Nephron (organoid): Measurements from ENCODE around the gene ADO.

Source experiments
- H3K27ac Mint-ChIP-seq, 3 experiments: 2 replicates each; pipeline ENCODE4 v1.8.0; 2020; ENCODE audit warnings: mixed read lengths in 3 of 3, mild to moderate bottlenecking in 2 of 3, moderate library complexity in 1 of 3
- H3K27me3 Mint-ChIP-seq: 2 replicates; pipeline ENCODE4 v1.8.0; 2021; ENCODE audit warnings: low read depth, mild to moderate bottlenecking, moderate library complexity, mixed read lengths
- H3K36me3 Mint-ChIP-seq: 2 replicates; pipeline ENCODE4 v1.8.0; 2020; ENCODE audit warnings: low read depth, mixed read lengths
- H3K4me1 Mint-ChIP-seq: 2 replicates; pipeline ENCODE4 v1.8.0; 2020; ENCODE audit warnings: mixed read lengths
- H3K4me3 Mint-ChIP-seq, 3 experiments: 2 replicates each; pipeline ENCODE4 v1.8.0; 2020; ENCODE audit warnings: mild to moderate bottlenecking in 3 of 3, mixed read lengths in 3 of 3, moderate library complexity in 2 of 3
- H3K9me3 Mint-ChIP-seq: 2 replicates; pipeline ENCODE4 v1.8.0; 2020; ENCODE audit warnings: mixed read lengths
- TF ChIP-seq, protein P1 (sequence below), 3 experiments: fragments of 200-600 bp; sonication (generic); IDR thresholded peaks; one replicate each; pipeline ENCODE4 v1.5.0; 2021; ENCODE audit warnings: antibody characterized with exemption in 3 of 3; ENCODE audit not compliant: unreplicated experiment in 3 of 3

ADO gene

DNA sequence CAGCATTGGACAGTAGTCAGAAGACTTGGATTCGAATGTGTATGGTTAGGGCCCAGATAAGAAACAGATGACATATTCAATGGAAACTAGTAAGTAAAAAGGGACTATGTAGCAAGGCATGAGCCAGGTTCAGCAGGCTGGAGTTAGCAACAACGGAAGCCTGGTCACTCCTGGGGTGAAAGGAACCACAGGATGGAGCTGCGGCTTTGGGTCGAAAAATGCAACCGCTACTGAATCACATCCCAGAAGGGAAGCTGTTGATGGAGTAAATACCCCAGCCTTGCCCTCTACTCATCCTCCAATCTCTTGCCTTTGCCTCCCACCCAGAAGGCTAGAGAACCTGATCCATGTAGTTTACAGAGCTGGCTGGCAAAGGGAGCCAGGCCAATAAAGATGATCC is 49.2 kb downstream of the ADO start:
- no peak overlapping the region for H3K27ac Mint-ChIP-seq
- H3K9me3 Mint-ChIP-seq = peaks cover 4% of the 10 kb centered on the region
- no peaks in the 10 kb centered on the region for H3K4me1 Mint-ChIP-seq
- TF ChIP-seq, protein P1, sequence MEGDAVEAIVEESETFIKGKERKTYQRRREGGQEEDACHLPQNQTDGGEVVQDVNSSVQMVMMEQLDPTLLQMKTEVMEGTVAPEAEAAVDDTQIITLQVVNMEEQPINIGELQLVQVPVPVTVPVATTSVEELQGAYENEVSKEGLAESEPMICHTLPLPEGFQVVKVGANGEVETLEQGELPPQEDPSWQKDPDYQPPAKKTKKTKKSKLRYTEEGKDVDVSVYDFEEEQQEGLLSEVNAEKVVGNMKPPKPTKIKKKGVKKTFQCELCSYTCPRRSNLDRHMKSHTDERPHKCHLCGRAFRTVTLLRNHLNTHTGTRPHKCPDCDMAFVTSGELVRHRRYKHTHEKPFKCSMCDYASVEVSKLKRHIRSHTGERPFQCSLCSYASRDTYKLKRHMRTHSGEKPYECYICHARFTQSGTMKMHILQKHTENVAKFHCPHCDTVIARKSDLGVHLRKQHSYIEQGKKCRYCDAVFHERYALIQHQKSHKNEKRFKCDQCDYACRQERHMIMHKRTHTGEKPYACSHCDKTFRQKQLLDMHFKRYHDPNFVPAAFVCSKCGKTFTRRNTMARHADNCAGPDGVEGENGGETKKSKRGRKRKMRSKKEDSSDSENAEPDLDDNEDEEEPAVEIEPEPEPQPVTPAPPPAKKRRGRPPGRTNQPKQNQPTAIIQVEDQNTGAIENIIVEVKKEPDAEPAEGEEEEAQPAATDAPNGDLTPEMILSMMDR (IDR thresholded peaks at IDR 0.05; ENCODE audit: unreplicated experiment in 3 of 3) = no peak
- no peaks in the 10 kb centered on the region for H3K36me3 Mint-ChIP-seq
- H3K27me3 Mint-ChIP-seq = no peaks in the 10 kb centered on the region
- no peak overlapping the region for H3K4me3 Mint-ChIP-seq

DNA sequence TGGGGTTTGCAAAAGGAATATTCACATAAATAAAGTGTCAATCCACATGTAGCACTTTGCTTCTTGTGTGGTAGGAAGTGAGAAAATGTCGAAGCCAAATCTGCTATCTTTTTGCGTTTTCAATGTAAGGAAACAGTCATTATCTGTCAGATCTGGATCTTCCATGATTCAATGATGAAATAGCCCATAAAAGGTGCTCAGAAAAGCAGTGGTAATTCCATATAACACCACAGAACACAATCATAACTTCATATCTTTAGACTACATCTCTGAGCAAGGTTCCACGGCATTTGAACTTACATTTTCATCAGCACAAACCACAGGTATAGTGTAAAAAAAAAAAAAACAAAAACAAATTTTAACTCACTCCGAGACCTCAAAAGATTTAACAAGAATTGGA is 51.5 kb downstream of the ADO start:
- peaks cover 2% of the 10 kb centered on the region for H3K4me1 Mint-ChIP-seq
- H3K9me3 Mint-ChIP-seq = no peaks in the 10 kb centered on the region
- H3K27me3 Mint-ChIP-seq = no peaks in the 10 kb centered on the region
- no peak overlapping the region for H3K4me3 Mint-ChIP-seq
- H3K36me3 Mint-ChIP-seq = no peaks in the 10 kb centered on the region
- TF ChIP-seq, protein P1 (IDR thresholded peaks at IDR 0.05; ENCODE audit: unreplicated experiment in 3 of 3) = no peak
- no peak overlapping the region for H3K27ac Mint-ChIP-seq
